WI38 (cell line): Measurements from ENCODE around the gene RAPGEF4.

Experiments used
- H3K4me3 ChIP-seq: 2 replicates; pipeline ENCODE4 v1.5.1; 2011; ENCODE audit warnings: low read depth, mild to moderate bottlenecking, control low read depth, low read length
- CTCF ChIP-seq: IDR thresholded peaks from 2 replicates; pipeline ENCODE4 v1.5.1; 2012; ENCODE audit warnings: low read depth, mild to moderate bottlenecking, control low read depth, low read length

RAPGEF4 gene

GRCh38 chr2:173054466-173054865, 318.8 kb downstream of the RAPGEF4 start:
- TF ChIP-seq CTCF = no peak
- H3K4me3 ChIP-seq = no peak overlapping the region

DNA sequence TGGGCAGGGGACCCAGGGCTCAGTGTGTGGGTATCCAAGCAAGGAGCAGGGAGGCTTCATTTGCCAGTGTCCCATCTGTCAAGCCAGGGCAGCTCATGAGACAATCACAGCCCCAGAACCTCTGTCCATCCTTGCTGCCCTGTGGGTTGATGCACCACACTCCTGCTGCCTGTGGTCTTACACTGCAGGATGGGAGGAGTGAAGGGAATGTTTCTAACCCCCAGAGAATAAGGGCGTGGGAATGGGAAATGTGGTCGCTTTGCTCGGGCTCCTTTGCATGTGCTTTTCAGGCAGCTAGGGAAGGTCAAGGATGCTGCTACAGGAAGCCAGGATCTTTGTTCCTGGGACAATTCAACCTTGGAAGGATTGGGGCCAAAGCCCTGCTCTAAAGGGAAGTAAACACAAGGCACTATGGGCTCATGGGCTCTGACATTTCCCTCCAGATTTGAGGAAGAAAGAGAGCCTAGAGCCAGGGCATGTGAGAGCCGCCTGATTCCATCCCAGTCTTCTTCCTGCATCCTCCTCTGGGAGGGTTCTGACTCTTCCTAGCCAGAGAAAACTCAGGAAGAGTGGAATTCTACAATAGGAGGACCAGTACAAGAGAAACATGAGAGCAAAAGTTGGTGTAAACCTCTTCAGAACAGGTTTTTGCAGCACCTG, 321.2 kb downstream of the RAPGEF4 start:
- no peak overlapping the region for H3K4me3 ChIP-seq
- no peak for TF ChIP-seq CTCF

DNA sequence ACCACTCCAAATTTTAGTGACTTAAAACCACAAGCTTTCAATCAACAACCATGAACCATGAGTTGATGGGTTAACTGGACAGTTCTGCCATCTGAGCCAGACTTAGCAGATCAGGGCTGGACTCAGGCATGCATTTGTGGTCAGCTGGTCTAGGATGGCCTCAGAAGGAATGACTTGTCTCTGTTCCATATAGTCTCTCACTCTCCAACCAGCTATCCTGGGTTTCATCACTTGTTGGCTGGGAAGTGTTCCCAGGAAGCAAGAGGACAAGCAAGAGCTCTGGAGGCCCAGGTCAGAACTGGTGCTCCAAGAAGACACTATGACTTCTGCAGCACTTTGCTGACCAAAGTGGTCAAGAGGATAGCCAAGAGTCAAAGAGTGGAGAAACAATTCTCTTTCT, 322.5 kb downstream of the RAPGEF4 start:
- no peak overlapping the region for H3K4me3 ChIP-seq
- TF ChIP-seq CTCF = no peak

- TF ChIP-seq CTCF = no peak
Measured at GRCh38 chr2:173058673-173059072, 323.0 kb downstream of the RAPGEF4 start.

DNA sequence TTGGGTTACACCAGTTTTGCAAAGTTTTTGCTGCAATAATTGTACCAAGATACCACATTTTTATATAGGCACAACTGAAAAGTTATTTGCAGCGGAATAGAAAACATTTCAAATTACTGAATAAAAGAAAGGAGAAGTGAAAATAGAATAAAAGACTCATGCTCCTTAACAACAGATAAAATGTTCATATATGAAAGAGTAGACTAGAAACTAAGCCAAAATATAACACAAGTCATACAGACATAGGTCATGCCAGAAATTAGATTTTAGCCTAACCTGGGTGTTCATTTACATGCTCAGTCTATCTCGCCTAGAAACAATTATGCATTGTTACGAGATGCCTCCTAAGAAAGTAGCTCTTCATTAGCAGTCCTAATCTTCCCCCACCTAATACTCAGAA, 323.6 kb downstream of the RAPGEF4 start:
- no peak for TF ChIP-seq CTCF
- no peak overlapping the region for H3K4me3 ChIP-seq

More at GRCh38 chr2:173058673-173059072, 323.0 kb downstream of the RAPGEF4 start:
- no peak overlapping the region for H3K4me3 ChIP-seq

DNA sequence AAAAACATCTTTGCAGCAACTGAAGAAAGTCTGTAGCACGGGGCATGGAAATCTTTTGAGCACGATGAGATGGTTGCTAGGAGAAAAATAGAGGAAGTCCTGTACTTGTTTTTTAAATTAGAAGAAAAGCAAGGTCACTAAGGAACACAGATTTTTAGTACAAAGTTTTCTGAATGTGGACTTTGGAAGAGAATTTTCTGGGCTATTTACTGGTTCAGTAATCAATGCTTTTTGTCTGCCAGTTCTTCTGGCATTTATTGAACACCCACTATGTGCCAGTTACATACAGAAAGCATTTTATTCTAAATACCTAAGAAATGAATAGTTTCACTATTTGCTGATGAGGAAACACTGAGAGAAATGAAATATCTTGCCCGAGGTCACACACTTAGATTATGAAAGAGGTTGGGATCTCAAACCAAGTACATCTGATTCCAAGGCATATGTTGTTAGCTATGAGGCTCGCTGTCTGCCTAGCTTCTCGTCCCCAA, 324.4 kb downstream of the RAPGEF4 start:
- TF ChIP-seq CTCF = no peak
- no peak overlapping the region for H3K4me3 ChIP-seq

GRCh38 chr2:173062801-173063200, 327.2 kb downstream of the RAPGEF4 start:
- no peak for TF ChIP-seq CTCF
- H3K4me3 ChIP-seq = no peak overlapping the region
